GM18868 (cell line): ENCODE measurements around the gene ZNF445.
"Not testable (repeated sequence)": the region's sequence is repeated elsewhere in the genome, so short reads cannot be mapped to it uniquely, and the experiment has no call there.

Experiments used
- ATAC-seq: cut with Tn5 transposase; IDR thresholded peaks from one replicate; pipeline ENCODE4 v1.9.1; 2021; ENCODE audit warnings: mild to moderate bottlenecking, moderate library complexity; ENCODE audit not compliant: unreplicated experiment

ZNF445 gene

DNA sequence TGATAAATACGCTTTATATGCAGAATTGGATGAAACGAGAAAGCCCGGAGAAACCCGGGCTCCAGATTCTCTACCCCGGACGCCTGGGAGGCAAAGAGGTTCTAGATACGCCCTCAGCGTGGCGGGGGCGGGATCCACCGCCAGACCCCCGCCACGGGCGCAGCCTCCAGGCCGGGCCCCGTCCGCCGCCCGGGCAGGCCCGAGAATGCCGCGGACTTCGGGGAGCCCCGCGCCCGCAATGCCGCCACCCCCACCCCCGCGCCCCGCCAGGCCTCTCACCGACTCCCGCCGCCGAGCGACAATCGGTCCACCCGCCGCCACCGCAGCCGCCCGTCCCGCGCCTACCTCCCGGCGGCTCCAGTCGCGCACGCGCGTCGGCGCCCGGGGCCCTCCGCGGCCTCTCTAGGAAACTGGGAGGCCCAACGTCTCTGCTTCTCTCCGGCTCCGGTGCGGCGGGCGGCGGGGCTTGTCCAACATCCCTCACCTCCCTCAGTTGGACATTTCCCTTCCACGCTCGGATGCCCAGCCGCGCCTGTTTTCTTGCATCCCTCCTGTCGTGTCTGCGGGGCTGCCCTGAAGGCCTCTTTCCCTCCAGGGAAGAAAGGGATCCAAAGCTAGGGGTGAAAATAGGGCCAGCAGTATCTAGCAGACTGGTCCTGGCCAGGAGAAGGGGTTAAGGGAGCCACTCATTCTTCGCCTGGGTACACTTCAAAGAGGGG lies at the start of gene ZNF445:
TSS of gene ZNF445 (minus strand) at position 359 of the 719 bp plus-strand sequence. CDS start 22,121 bp downstream, outside the sequence.
- ATAC-seq, result peak; percentile 89

DNA sequence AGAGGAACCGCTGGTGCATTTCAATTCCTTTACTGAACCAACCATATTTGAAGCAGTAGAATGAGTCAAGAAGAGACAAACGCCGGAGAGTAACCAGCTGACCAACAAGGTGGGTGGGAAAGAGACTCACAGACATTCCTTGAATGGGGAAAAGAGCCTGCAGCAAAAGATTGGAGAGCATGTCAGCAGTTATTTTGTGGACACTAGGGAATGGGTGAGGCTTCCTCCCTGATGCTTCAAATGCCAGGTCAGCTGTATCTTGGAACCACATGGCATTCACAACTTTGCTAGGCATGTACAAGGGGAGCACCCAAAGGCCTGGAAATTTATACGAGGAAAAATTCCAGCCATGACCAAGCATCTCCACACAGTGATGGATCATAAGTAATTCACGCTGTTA lies 47.6 kb upstream of the ZNF445 start:
- ATAC-seq, result no peak

DNA sequence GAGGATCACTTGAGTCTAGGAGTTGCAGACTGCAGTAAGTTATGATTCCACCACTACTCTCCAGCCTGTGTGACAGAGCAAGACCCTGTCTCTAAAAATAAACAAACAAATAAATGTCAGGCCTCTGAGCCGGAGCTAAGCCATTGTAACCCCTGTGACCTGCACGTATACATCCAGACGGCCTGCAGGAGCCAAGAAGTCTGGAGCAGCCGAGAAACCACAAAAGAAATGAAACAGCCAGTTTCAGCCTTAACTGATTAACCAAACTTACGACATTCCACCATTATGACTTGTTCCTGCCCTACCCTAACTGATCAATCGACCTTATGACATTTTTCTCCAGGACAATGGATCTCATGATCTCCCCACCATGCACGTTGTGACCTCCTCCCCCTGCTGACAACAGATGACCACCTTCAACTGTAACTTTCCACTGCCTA lies 45.0 kb upstream of the ZNF445 start:
- no peak for ATAC-seq

DNA sequence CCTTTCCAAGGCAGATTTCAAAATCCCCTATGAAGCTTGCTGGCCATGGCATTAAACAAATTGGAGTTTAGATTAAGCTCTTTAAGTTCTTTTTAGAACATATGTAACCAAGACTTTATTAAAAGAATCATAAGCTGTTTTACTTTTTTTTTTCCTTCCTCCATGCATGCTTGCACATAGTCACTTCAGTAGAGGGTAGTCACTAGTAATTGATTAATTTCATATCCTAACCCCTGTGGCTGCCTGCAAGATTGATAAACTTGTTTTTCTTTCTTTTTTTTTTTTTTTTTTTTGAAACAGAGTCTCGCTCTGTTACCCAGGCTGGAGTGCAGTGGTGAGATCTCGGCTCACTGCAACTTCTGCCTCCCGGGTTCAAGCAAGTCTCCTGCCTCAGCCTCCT lies 44.3 kb upstream of the ZNF445 start:
- no peak for ATAC-seq

DNA sequence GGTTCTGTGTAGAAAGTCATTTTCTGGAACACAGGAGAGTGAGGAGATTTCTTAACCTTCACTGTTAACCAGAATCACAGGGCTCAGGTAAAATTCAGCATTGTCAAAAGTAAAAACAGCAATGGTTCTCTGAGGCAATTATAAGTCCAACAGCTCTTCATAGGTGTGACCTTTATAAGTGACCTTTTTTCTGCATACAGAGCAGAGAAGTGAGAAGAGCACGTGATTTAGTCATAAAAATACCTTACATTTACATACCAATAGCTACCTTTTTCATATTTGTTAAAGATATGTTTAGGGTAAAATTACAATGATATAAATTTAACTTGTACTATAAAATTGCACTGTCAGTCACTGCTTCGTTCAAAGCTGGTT lies 41.3 kb upstream of the ZNF445 start:
- no peak for ATAC-seq

DNA sequence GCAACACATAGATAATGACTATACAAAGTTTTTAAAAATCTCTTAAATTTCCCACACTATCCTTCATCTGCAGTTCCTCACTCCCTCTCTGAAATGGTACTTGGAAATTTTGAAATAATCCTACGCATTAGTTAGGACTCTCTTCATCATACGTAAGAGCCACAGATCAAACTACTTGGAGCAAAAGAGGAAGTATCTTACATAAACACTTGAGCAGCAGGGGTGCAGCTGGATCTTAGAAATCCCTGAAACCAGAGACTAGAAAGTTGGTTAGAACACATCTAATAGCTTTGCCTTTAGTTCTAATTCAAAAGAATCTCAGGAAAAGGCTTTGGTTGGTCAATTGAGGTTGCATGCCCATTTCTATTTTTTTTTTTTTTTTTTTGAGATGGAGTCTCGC lies 38.8 kb upstream of the ZNF445 start:
- ATAC-seq, result no peak

DNA sequence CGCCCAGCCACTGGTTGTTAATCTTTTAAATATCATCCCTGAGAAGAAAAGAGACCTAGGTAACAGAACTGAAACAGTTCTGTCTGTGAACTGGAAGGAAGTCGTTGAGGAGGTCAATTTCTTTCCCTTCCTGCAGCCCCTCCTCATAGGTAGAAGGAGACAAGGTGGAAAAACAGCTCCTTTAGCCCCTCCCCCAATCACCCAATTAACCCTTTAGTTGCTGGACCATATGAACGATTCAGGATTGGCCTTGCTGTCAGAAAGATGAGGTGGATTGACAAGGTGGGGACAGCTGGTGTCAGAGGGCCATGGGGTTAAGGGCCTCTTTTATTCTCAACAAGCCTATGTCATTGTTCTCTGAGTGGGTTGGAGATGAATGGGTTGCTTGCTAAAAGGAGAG lies 36.0 kb upstream of the ZNF445 start:
- ATAC-seq, result no peak

DNA sequence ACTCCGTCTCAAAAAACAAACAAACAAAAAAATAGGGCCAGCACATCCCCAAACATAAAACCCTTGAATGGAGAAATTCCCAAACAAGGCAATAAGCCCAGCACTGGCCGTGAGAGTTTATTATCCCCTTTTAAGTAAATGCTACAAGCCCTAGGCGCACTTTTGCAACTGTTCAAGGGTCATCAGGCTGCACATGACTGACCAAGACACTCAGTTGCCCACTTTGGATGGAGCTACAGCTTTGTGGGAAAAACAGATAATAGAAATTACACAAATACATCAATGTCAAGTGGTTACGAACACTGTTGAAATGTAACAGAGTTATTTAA lies 33.7 kb upstream of the ZNF445 start:
- ATAC-seq, result no peak

DNA sequence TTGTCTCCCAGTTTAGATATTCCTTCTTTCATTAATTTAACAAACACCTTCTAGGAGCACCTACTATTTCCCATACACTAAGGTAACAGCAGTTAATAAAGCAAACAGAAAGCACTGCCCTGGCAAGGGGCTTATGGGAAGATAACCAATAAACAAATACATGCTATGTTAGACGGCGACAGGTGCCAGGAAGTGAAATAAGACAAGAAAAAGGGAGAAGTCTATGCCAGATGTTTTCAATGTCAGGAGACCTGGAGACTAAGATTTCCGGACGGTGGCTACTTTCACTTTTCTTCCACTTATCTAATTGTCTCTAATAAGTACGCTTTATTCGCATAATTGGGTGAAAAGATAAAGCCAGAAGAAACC lies 32.5 kb upstream of the ZNF445 start:
- ATAC-seq, result peak; percentile 46

DNA sequence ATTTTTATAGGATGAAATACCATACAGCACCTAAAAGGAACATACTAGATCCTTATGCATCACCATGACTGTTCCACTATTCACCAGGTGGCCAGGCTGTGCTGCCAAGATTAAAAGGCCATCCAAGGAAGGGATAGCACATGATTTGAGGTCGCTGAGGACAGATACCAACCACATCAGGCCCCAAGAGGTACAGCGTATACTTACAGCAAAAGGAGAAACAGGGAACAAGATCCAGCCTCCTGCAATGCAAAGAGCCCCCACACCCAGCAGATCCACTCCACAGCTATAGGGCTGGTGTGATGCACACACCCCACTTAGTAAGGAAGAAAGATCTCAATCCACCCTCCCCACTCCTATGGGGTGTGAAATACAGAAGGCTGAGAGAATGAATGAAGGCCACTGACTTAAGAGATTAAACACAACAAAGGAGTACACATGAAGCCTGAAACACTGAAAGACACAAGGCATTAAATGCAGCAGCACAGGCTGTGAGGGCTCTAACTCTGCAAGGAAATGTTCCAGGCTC lies 32.0 kb upstream of the ZNF445 start:
- ATAC-seq, result peak; percentile 27

DNA sequence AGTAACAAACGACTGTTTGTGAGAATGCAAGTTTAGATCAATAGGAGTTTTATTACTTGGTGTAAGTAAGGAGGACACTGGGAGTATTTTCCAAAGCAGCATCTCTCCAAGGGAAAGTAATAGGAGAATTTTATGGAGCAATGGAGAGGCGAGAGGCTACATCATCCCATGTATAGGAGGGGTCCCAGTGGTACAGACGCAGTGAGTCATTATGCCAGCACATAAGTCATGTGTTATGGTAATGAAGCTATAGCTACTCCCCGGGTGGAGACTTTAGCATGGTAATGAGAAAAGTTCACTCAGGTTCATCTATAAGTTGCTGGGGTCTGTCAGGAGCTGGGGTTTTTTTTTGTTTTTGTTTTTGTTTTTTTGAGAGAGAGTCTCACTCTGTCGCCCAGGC lies 29.5 kb upstream of the ZNF445 start:
- no peak for ATAC-seq

DNA sequence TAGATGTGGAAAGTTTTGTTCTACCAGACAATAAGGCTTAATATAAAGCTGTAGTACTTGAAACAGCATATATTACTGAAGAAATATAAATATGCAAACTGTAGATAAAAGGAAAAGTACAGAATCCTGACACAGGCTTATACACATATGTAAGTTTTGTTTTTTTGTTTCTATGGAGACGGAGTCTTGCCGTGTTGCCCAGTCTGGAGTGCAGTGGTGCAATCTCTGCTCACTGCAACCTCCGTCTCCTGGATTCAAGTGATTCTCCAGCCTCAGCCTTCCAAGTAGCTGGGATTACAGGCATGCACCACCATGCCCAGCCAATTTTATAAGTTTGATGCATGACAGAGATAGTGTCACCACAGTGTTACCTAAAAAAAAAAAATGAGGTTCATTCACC lies 29.1 kb upstream of the ZNF445 start:
- no peak for ATAC-seq

DNA sequence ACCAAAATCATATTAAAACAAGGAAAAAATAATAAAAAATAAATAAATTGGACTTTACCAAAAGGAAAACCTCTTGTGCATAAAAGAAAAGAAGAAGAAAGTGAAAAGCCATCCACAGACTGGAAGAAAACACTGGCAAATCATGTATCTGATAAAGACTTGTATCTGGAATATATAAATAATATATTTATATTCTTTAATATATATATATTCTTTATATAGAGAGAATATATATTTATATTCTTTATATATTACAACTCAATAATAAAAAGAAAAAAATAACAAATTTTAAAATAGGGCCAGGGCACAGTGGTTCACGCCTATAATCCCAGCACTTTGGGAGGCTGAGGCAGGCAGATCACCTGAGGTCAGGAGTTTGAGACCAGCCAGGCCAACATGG lies 27.1 kb upstream of the ZNF445 start:
- no peak for ATAC-seq

DNA sequence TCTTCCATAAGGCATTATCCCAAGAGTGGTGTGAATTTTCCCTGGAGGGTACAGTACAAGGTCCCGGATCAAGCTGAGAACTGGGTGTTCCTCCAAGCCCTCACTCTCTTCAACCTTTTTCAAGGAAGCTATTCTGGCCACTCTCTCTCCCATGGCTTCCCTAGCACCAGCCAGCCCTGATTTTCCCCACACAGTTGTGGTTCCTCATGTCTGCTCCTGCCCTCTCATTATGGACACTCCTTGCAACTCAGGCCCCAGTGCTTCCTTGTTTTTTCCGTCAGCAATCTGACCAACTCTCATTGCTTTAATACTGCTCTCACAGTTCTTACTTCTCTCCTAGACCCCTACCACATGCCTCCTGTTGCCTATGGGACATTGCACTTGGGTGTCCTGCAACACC lies 25.7 kb upstream of the ZNF445 start:
- ATAC-seq, result not testable (repeated sequence)

DNA sequence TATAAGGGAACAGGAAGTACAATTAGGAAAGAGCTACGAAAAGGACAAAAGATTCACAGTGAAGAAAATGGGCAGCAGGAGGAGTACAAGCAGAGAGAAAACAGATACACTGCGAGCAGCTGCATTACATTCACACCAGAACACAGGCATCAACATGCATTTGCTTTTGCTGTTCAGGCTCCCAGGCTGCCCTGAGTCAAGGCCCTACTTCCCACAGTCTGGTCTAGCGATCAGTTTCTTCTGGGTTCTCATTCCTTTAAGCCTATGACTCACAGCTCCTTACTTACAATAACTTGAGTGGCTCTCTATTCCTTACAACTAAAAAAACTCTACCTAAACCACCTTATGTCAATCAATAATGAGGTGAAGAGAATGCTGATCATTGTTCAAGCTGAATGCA lies 24.5 kb upstream of the ZNF445 start:
- no peak for ATAC-seq

DNA sequence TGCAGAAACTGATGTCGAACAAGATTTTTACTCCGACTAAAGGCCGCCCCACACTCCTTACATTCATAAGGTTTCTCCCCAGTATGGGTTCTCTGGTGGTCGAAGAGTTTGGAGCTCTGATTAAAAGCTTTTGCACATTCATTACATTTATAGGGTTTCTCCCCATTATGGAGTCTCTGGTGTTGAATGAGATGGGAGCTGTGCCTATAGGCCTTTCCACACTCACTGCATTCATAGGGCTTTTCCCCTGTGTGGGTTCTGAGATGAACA lies 22.4 kb upstream of the ZNF445 start:
- ATAC-seq, result not testable (repeated sequence)

DNA sequence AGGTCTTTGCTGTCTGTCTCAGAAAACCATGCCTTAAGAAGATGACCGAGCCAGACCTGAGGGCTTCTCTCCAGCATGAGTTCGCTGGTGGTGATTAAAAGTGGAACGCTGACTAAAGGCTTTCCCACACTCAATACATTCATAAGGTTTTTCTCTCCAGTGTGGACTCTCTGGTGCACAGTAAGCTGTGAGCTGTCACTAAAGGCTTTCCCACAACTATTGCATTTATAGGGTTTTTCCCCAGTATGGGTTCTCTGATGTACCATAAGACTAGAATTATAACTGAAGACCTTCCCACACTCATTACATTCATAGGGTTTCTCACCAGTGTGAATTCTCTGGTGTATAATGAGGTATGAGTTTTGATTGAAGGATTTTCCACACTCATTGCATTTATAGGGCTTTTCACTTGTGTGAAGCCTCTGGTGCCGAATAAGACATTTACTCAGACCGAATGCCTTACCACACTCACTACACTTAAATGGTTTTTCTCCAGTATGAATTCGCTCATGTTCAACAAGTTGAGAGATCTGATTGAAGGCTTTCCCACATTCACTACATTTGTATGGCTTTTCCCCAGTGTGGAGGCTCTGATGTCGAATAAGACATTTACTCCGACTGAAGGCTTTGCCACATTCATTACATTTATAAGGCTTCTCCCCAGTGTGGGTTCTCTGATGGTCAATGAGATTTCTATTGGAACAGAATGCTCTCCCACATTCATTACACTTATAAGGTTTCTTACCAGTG lies 21.9 kb upstream of the ZNF445 start:
- no peak for ATAC-seq

DNA sequence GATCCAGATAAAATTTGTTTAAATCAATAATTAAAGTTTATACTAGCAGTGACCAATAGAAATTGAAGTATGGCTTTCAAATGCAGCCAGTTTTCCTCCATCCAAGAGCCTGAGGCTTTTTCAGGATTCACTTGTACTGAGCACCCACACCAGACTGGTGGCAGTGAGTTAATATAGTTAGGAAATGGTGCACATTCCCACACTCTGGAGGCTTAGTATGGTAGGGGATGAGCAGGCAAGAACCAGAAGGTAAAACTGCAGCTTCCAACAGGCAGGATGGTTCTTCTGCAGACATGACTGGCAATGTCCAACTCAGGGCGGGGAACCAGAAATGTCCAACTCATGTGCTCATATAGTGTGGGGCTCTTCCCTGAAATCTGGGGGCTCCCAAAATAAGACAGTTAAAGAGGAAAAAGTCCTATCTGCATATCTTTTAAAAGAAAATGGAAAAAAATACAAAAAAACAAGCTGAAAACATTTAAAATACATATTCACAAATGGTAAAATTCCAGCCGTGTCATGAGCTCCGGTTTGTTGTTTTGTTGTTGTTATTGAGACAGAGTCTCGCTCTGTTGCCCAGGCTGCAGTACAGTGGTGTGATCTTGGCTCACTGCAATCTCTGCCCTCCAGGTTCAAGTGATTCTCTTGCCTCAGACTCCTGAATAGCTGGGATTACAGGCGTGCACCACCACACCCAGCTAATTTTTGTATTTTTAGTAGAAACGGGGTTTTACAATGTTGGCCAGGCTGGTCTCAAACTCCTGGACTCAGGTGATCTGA lies 18.4 kb upstream of the ZNF445 start:
- no peak for ATAC-seq

DNA sequence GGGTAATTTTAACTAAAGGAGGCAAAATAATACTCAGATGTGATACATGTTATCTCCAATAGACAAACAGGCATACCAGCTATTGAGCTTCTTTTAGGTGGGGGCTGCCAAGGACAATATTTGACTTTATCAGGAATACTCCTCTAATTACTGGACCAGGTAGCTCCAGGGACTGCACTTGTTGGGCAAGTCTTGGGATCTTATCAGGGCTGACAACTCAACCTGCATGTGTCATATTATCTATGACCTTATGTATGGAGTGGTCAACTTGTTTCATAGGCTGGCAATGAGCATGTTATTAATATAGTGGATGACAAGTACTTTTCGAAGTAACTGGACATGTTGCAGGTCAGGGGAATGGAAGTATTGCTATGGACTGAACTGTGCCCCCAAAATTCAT lies 15.0 kb upstream of the ZNF445 start:
- no peak for ATAC-seq

DNA sequence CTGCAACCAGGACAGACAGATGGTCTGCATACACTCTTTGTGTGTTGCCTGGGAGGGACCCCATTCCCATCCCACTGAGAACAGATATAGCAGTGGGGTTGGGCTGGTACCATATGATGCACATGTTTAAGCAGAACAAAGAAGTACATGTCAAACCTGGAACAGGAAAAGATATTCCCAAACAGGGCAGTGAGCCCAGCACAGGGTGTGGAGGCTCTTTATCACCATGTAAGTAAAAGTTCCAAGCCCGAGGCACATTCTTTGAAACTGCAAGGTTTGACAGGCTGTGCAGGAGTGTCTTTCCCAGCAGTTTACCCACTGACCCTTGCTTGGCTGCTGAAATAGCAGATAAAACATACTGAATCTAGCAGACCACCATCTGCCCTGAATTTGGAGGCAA lies 5.3 kb upstream of the ZNF445 start:
- no peak for ATAC-seq

DNA sequence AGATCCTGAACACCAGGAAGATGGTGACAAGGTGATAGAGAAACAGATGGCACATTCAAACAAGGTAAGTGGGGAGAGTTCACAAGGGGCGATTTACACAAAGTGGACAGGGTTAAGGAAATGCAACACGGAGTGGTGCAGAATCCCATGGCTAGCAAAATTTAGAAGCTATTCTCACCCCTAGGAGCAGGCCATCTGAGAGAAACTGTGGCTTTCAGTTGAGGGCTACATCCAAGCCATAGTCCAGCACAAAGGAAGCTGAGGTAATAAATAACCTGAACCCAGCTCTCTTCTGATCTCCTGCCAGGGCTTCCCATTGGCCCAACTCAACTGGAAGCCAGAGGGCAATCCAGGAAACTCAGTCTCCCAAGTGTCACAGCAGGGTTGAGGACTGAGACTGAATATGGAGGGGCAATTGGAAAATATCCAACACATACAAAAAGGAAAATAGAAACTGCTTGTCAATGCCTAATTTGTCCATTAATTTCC lies 1.2 kb upstream of the ZNF445 start:
- no peak for ATAC-seq

DNA sequence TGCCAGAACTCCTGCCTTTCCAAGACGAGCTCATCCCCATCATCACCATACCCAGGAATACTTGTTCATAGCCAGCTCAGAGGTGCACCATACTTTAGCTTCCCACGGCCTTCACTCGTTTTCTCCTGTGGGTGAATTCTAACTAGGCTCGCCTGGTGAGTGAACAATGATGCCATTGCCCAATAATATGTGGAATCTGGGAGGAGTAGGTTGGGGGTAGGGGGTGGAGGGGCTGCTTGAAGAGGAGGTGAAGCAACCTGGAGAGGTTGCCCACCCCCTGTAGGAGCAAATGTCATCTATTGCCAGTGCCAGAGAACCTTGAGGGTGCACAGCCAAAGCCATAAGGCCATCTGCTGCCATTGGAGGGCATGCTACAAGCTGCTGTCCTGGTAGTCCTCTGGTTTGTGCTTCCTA lies 592 bp upstream of the ZNF445 start:
- ATAC-seq, result no peak
